Epithelial cell of umbilical artery (primary cell): ENCODE results near the gene PMM1. TPM values are rescaled to one million over a fixed set of nuclear protein-coding genes. Genes with fewer than 3 reads are reported as not detected.

Experiments used
- total RNA-seq: library from RNA; depleted of rRNA; stranded (reverse); fragments of >200 nt; gene quantifications from 2 replicates; pipeline ENCODE4 v1.2.3, GENCODE V29; 2014

Gene PMM1
- total RNA-seq, result 4.0 and 6.5 TPM in 2 replicates

GRCh38 chr22:41589391-41590241 lies at the start of gene PMM1:
PMM1 (minus strand) TSS chr22:41589840; CDS start chr22:41589805, 35 bp downstream.

GRCh38 chr22:41621099-41621910 lies 31.7 kb upstream of the PMM1 start, which contains the start of gene XRCC6:
XRCC6 (plus strand) TSS chr22:41621295; CDS start chr22:41622005, 710 bp downstream.

DNA sequence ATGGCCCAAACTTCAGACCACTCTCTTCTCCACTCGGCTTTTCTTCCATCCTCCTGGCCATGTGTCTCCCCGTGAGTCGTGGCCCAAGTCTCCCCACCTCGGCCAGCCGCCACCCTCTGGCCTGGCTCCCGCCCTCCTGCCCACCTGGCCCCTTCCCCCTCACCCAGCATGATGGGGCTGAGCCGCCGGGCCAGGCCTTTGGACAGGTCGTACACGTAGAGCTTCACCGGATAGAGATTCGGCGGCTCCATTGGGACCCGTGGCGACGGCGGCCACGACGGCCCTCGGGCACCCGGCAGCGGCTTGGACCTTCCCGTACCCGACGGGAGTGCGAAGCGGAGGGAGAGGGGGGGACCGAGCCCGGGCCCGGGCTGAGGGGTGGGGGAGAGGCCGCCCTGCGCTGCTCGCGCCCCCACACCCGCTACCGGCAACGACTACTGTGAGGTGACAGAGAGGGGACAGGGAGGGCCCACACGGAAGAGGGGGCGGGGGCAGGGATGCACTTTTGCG lies 31.0 kb upstream of the PMM1 start, which contains the start of gene DESI1:
TSS of gene DESI1 (minus strand) at position 455 of the 510 bp plus-strand sequence. CDS start at position 251, 204 bp downstream.

GRCh38 chr22:41543854-41544670 lies 45.6 kb downstream of the PMM1 start, which contains the start of gene POLR3H:
POLR3H (minus strand) TSS chr22:41544470; CDS start chr22:41544101, 369 bp downstream.

Other genes starting within 250 kb of the PMM1 start
- 2.0 and 2.9 TPM in 2 replicates for gene TEF, start 207.9 kb downstream of the PMM1 start, total RNA-seq
- 8.4 and 15.8 TPM in 2 replicates for gene TOB2, start 143.0 kb downstream of the PMM1 start, total RNA-seq
- 117 and 128 TPM in 2 replicates for gene PHF5A, start 121.1 kb downstream of the PMM1 start, total RNA-seq
- 53.8 and 73.7 TPM in 2 replicates for gene ACO2, start 120.7 kb downstream of the PMM1 start, total RNA-seq
- gene POLR3H, start 45.4 kb downstream of the PMM1 start, total RNA-seq, result 14.3 and 25.5 TPM in 2 replicates
- 0.15 TPM in 1 of 2 replicates, not detected in the other for gene CSDC2, start 28.8 kb downstream of the PMM1 start, total RNA-seq
- 17.6 and 21.4 TPM in 2 replicates for gene DESI1, start 31.2 kb upstream of the PMM1 start, total RNA-seq
- gene XRCC6, start 31.5 kb upstream of the PMM1 start, total RNA-seq, result 416 and 478 TPM in 2 replicates
- gene SNU13, start 99.0 kb upstream of the PMM1 start, total RNA-seq, result 84.8 and 96.7 TPM in 2 replicates
- 1.1 and 1.3 TPM in 2 replicates for gene MEI1, start 109.7 kb upstream of the PMM1 start, total RNA-seq
- gene CCDC134, start 210.8 kb upstream of the PMM1 start, total RNA-seq, result 5.2 and 8.4 TPM in 2 replicates
- 39.5 and 40.0 TPM in 2 replicates for gene SREBF2, start 243.3 kb upstream of the PMM1 start, total RNA-seq